A549 (cell line): ENCODE results near the gene TTN. TPM values are rescaled to one million over a fixed set of nuclear protein-coding genes. Genes with fewer than 3 reads are reported as not detected.

Experiments used
- ATAC-seq, 2 experiments: fragments of 200-7000 bp in 1 of 2; fragments of >200 bp in 1 of 2; cut with Nextera tagmentation in 1 of 2; cut with Tn5 transposase in 1 of 2; 3 replicates each; pipeline versions ENCODE4 v1.8.0 to v1.9.1; 2018 to 2020; ENCODE audit warnings: mild to moderate bottlenecking in 1 of 2, moderate library complexity in 1 of 2
- CTCF ChIA-PET: fragments of 300-600 bp; sonication (Branson Sonifier 250); formaldehyde crosslinking; extraction: SDS; loops from one replicate; lab custom pipeline; 2021; ENCODE audit warnings: antibody characterized with exemption, inconsistent platforms; lab: Yijun Ruan, JAX
- POLR2A ChIA-PET: fragments of 350-600 bp; formaldehyde crosslinking; extraction: SDS; loops from one replicate; lab custom pipeline; 2021; ENCODE audit warnings: antibody characterized with exemption, inconsistent platforms; lab: Yijun Ruan, JAX
- DNase-seq, 2 experiments: peaks; one replicate each; pipeline versions ENCODE4 v3.0.0 to v3.0.0-alpha.2; 2011 to 2016; ENCODE audit warnings: low read depth in 1 of 2, low spot score in 1 of 2
- FAIRE-seq: peaks from 2 replicates; lab custom pipeline; 2011; peaks lifted over from hg19 to GRCh38; lab: Jason Lieb, UNC
- H3K27ac ChIP-seq, 2 experiments: fragments of >200 bp; sonication (Bioruptor Twin); formaldehyde crosslinking; 3 replicates each; pipeline ENCODE4 v1.5.1; 2016 to 2017
- H3K4me1 ChIP-seq: fragments of >200 bp; sonication (Bioruptor Twin); formaldehyde crosslinking; 3 replicates; pipeline ENCODE4 v1.6.1; 2016
- H3K4me2 ChIP-seq: fragments of >200 bp; sonication (Bioruptor Twin); formaldehyde crosslinking; 3 replicates; pipeline ENCODE4 v1.6.1; 2016
- H3K4me3 ChIP-seq: fragments of >200 bp; sonication (Bioruptor Twin); formaldehyde crosslinking; 3 replicates; pipeline ENCODE4 v1.5.1; 2016
- H3K9me3 ChIP-seq: fragments of >200 bp; sonication (Bioruptor Twin); formaldehyde crosslinking; 3 replicates; pipeline ENCODE4 v1.6.1; 2016
- BHLHE40 ChIP-seq: IDR thresholded peaks from 2 replicates; pipeline ENCODE4 v1.6.1; 2012; ENCODE audit warnings: low read depth, low read length, inconsistent platforms
- CBX2 ChIP-seq: fragments of 200-600 bp; sonication (generic); IDR thresholded peaks from 2 replicates; pipeline ENCODE4 v1.6.1; 2016; ENCODE audit warnings: low read depth, mild to moderate bottlenecking, borderline replicate concordance
- CBX8 ChIP-seq: fragments of 200-600 bp; sonication (generic); IDR thresholded peaks from 2 replicates; pipeline ENCODE4 v1.6.1; 2016
- CHD4 ChIP-seq: fragments of 200-600 bp; sonication (generic); IDR thresholded peaks from 2 replicates; pipeline ENCODE4 v1.6.1; 2016; ENCODE audit warnings: antibody characterized with exemption, mild to moderate bottlenecking, borderline replicate concordance
- EHF ChIP-seq: fragments of 250-450 bp; sonication (Bioruptor Pico); IDR thresholded peaks from 2 replicates; pipeline ENCODE4 v1.5.0; 2020; ENCODE audit warnings: mild to moderate bottlenecking
- ESRRA ChIP-seq: fragments of 150-350 bp; IDR thresholded peaks from 2 replicates; pipeline ENCODE4 v1.6.1; 2014; ENCODE audit warnings: mild to moderate bottlenecking, low read length, borderline replicate concordance
- FOXS1 ChIP-seq: fragments of 250-450 bp; sonication (Bioruptor Pico); IDR thresholded peaks from 2 replicates; pipeline ENCODE4 v1.5.0; 2020; ENCODE audit warnings: mild to moderate bottlenecking, moderate library complexity
- GATA3 ChIP-seq: IDR thresholded peaks from 2 replicates; pipeline ENCODE4 v1.6.1; 2012; ENCODE audit warnings: borderline replicate concordance
- HES2 ChIP-seq: fragments of >200 bp; sonication (Bioruptor Twin); formaldehyde crosslinking; IDR thresholded peaks from 2 replicates; pipeline ENCODE4 v1.6.1; 2016
- HOXB13 ChIP-seq: fragments of 250-450 bp; sonication (Bioruptor Pico); IDR thresholded peaks from 2 replicates; pipeline ENCODE4 v1.5.0; 2020; ENCODE audit warnings: low read depth, mild to moderate bottlenecking, moderate library complexity
- HOXB5 ChIP-seq: fragments of 250-450 bp; sonication (Bioruptor Pico); IDR thresholded peaks from 2 replicates; pipeline ENCODE4 v1.5.0; 2020; ENCODE audit warnings: mild to moderate bottlenecking, moderate library complexity
- KDM1A ChIP-seq: fragments of 200-600 bp; sonication (generic); IDR thresholded peaks from 2 replicates; pipeline ENCODE4 v1.6.1; 2016; ENCODE audit warnings: low read depth, mild to moderate bottlenecking
- KDM5A ChIP-seq: fragments of 200-600 bp; sonication (generic); IDR thresholded peaks from 2 replicates; pipeline ENCODE4 v1.6.1; 2016; ENCODE audit warnings: antibody characterized with exemption, mild to moderate bottlenecking
- MAFK ChIP-seq: fragments of 450-650 bp; IDR thresholded peaks from 2 replicates; pipeline ENCODE4 v1.6.1; 2014; ENCODE audit not compliant: partially characterized antibody
- MAZ ChIP-seq: fragments of 150-350 bp; IDR thresholded peaks from 2 replicates; pipeline ENCODE4 v1.6.1; 2014; ENCODE audit warnings: antibody characterized with exemption, low read depth, low read length, borderline replicate concordance
- MYC ChIP-seq: IDR thresholded peaks from 2 replicates; pipeline ENCODE4 v1.6.1; 2012; ENCODE audit warnings: mild to moderate bottlenecking, inconsistent platforms, low read length, improper control_type of control experiment, borderline replicate concordance
- NR3C1 ChIP-seq: fragments of >200 bp; sonication (Bioruptor Twin); formaldehyde crosslinking; IDR thresholded peaks from 3 replicates; pipeline ENCODE4 v1.6.1; 2017
- PHF8 ChIP-seq: fragments of 200-600 bp; sonication (generic); IDR thresholded peaks from 2 replicates; pipeline ENCODE4 v1.6.1; 2016; ENCODE audit warnings: low read depth, mild to moderate bottlenecking, antibody characterized with exemption, moderate library complexity, borderline replicate concordance
- POLR2A ChIP-seq: IDR thresholded peaks from 2 replicates; pipeline ENCODE4 v1.6.1; 2012; ENCODE audit warnings: mild to moderate bottlenecking, low read length
- RAD21 ChIP-seq, 2 experiments: fragments of >200 bp in 1 of 2; sonication (Bioruptor Twin) in 1 of 2; formaldehyde crosslinking in 1 of 2; IDR thresholded peaks in 1 of 2; conservative IDR thresholded peaks in 1 of 2; 2 replicates in 1 of 2; 3 replicates in 1 of 2; pipeline ENCODE4 v1.6.1; 2012 to 2018; ENCODE audit warnings: inconsistent platforms in 1 of 2
- RARB ChIP-seq: fragments of 250-450 bp; sonication (Bioruptor Pico); IDR thresholded peaks from 2 replicates; pipeline ENCODE4 v1.8.0; 2021; ENCODE audit warnings: mild to moderate bottlenecking, moderate library complexity
- RCOR1 ChIP-seq: fragments of 150-350 bp; IDR thresholded peaks from 2 replicates; pipeline ENCODE4 v1.6.1; 2014; ENCODE audit warnings: antibody characterized with exemption, low read length, low read depth
- TFCP2L1 ChIP-seq: fragments of 250-450 bp; sonication (Bioruptor Pico); IDR thresholded peaks from 2 replicates; pipeline ENCODE4 v1.5.0; 2021; ENCODE audit warnings: mild to moderate bottlenecking
- TP53 ChIP-seq: fragments of 250-450 bp; sonication (Bioruptor Pico); IDR thresholded peaks from 2 replicates; pipeline ENCODE4 v1.5.0; 2021; ENCODE audit warnings: mild to moderate bottlenecking, moderate library complexity
- USF2 ChIP-seq: fragments of 450-650 bp; IDR thresholded peaks from 2 replicates; pipeline ENCODE4 v1.6.1; 2014; ENCODE audit warnings: antibody characterized with exemption
- ZC3H11A ChIP-seq: fragments of 450-650 bp; IDR thresholded peaks from 2 replicates; pipeline ENCODE4 v1.6.1; 2014; ENCODE audit warnings: antibody characterized with exemption, mild to moderate bottlenecking
- ZFP36 ChIP-seq: fragments of 450-650 bp; IDR thresholded peaks from 2 replicates; pipeline ENCODE4 v1.6.1; 2014; ENCODE audit warnings: borderline replicate concordance; ENCODE audit not compliant: partially characterized antibody
- WGBS: methylation state at CpG from one replicate; pipeline ENCODE4 v1.1.6; 2017; ENCODE audit errors: missing lambda C conversion rate; 5-methylcytosine and 5-hydroxymethylcytosine counted together
- polyA plus RNA-seq, 4 experiments: library from polyadenylated mRNA; depleted of rRNA in 3 of 4; stranded (reverse); fragments of >200 nt; fragmentation: RNase III in 1 of 4; extraction: RNeasy Plus Mini Kit Qiagen cat#74134 plus additional on column Dnase treatment in 1 of 4; gene quantifications; 2 replicates in 3 of 4; 3 replicates in 1 of 4; pipeline ENCODE4 v1.2.3, GENCODE V29; 2011 to 2017

The TTN gene
- polyA plus RNA-seq, 2 of the 4 experiments (the other 2 are of a cell fraction): under 0.01 TPM; not detected in 1

GRCh38 chr2:178632729-178633128 lies 174.5 kb downstream of the TTN start:
- 3% methylated on average over 3 of the region's 3 CpGs for WGBS
- no peak for DNase-seq
- no peak overlapping the region for H3K4me3 ChIP-seq
- ChIA-PET POLR2A (no interaction called here), CTCF (no interaction called here)
- FAIRE-seq: no peak
- H3K4me2 ChIP-seq: no peak overlapping the region
- no peak for ATAC-seq
- no peaks in the 10 kb centered on the region for H3K9me3 ChIP-seq
- H3K27ac ChIP-seq: no peak overlapping the region
- H3K4me1 ChIP-seq: no peaks in the 10 kb centered on the region
- no peak for TF ChIP-seq KDM5A
- TF ChIP-seq ZC3H11A: no peak
- no peak for TF ChIP-seq CBX8
- no peak for TF ChIP-seq RARB (CRISPR knock-in tag)
- TF ChIP-seq KDM1A: no peak
- no peak for TF ChIP-seq BHLHE40
- no peak for TF ChIP-seq RCOR1
- no peak for TF ChIP-seq EHF (CRISPR knock-in tag)
- TF ChIP-seq GATA3: no peak
- TF ChIP-seq, all 56 proteins: peak for 0

GRCh38 chr2:178630581-178630980 lies 176.6 kb downstream of the TTN start:
- ATAC-seq: no peak
- POLR2A ChIA-PET: no interaction called here
- no peaks in the 10 kb centered on the region for H3K4me1 ChIP-seq
- TF ChIP-seq CHD4 (no peak), MYC (no peak), FOXS1 (CRISPR knock-in tag) (no peak), HES2 (no peak), MAZ (no peak), ESRRA (no peak), POLR2A (no peak), MAFK (no peak), RAD21 (conservative IDR thresholded peaks at IDR 0.05 in 1 of 2, IDR thresholded peaks at IDR 0.05 in 1 of 2) (no peak), CBX2 (no peak), ZFP36 (no peak), TP53 (CRISPR knock-in tag) (no peak), KDM5A (no peak), NR3C1 (no peak), HOXB5 (CRISPR knock-in tag) (no peak), PHF8 (no peak), USF2 (no peak), HOXB13 (CRISPR knock-in tag) (no peak), TFCP2L1 (CRISPR knock-in tag) (no peak)
- TF ChIP-seq, all 56 proteins: peak for 0
- CTCF ChIA-PET: no interaction called here
- no peak overlapping the region for H3K27ac ChIP-seq
- FAIRE-seq (no peak), DNase-seq (no peak)
- H3K4me2 ChIP-seq: no peak overlapping the region
- 27% methylated on average over 5 of the region's 5 CpGs for WGBS
- no peak overlapping the region for H3K4me3 ChIP-seq
- H3K9me3 ChIP-seq: no peaks in the 10 kb centered on the region

- Histone ChIP-seq H3K27ac (no peak overlapping the region), H3K4me3 (no peak overlapping the region), H3K4me1 (no peaks in the 10 kb centered on the region)
- no peak for ATAC-seq
- FAIRE-seq: no peak
- WGBS: 49% methylated on average over 11 of the region's 11 CpGs
- POLR2A ChIA-PET: no interaction called here
- DNase-seq: no peak
- TF ChIP-seq ZFP36 (no peak), FOXS1 (CRISPR knock-in tag) (no peak), TP53 (CRISPR knock-in tag) (no peak), RAD21 (conservative IDR thresholded peaks at IDR 0.05 in 1 of 2, IDR thresholded peaks at IDR 0.05 in 1 of 2) (no peak), MAZ (no peak)
- TF ChIP-seq, all 56 proteins: peak for 0
- H3K4me2 ChIP-seq: no peak overlapping the region
- CTCF ChIA-PET: no interaction called here
- no peaks in the 10 kb centered on the region for H3K9me3 ChIP-seq
Measured at GRCh38 chr2:178629463-178629862, 177.8 kb downstream of the TTN start.
